K562 (cell line): ENCODE measurements around the gene SERPINE2. TPM values are rescaled to one million over a fixed set of nuclear protein-coding genes. Genes with fewer than 3 reads are reported as not detected.
A peak's percentile ranks its signal among the peaks of the same experiment; 100 is the strongest.

ENCODE experiments used
- ASH1L ChIP-seq: fragments of 450-650 bp; IDR thresholded peaks from 2 replicates; pipeline ENCODE4 v1.6.1; 2018; ENCODE audit warnings: borderline replicate concordance, mild to moderate bottlenecking, low read depth; ENCODE audit not compliant: partially characterized antibody
- CSDE1 ChIP-seq, 2 experiments: fragments of 450-650 bp; IDR thresholded peaks; 2 replicates each; pipeline ENCODE4 v1.6.1; 2016; ENCODE audit warnings: mild to moderate bottlenecking in 1 of 2
- GABPB2 ChIP-seq: fragments of 250-450 bp; sonication (Bioruptor Pico); conservative IDR thresholded peaks from 2 replicates; pipeline ENCODE4 v1.5.1; 2021; ENCODE audit warnings: mild to moderate bottlenecking
- NFE2L1 ChIP-seq: fragments of 450-650 bp; IDR thresholded peaks from 2 replicates; pipeline ENCODE4 v1.6.1; 2016; ENCODE audit warnings: missing genetic modification characterization, low read depth, mild to moderate bottlenecking, missing compliant biosample characterization, moderate library complexity, borderline replicate concordance
- NFYB ChIP-seq: IDR thresholded peaks from 2 replicates; pipeline ENCODE4 v1.6.1; 2011; ENCODE audit warnings: mild to moderate bottlenecking, moderate library complexity; ENCODE audit not compliant: insufficient read length; ENCODE audit errors: extremely low read depth
- PHF21A ChIP-seq: fragments of 450-650 bp; IDR thresholded peaks from 2 replicates; pipeline ENCODE4 v1.6.1; 2017; ENCODE audit warnings: low read depth, borderline replicate concordance
- SIN3A ChIP-seq, 2 experiments: fragments of 150-350 bp in 1 of 2; IDR thresholded peaks; 2 replicates each; pipeline ENCODE4 v1.6.1; 2011 to 2016; ENCODE audit warnings: borderline replicate concordance in 2 of 2, low read depth in 2 of 2, low read length in 2 of 2, mild to moderate bottlenecking in 2 of 2, moderate library complexity in 2 of 2; ENCODE audit not compliant: control insufficient read depth in 1 of 2
- SREBF1 ChIP-seq: fragments of 150-350 bp; IDR thresholded peaks from 2 replicates; pipeline ENCODE4 v1.6.1; 2014; ENCODE audit warnings: antibody characterized with exemption, low read depth, low read length, borderline replicate concordance
- U2AF1 ChIP-seq: fragments of 200-400 bp; formaldehyde crosslinking; optimal IDR thresholded peaks from 2 replicates; pipeline ENCODE3; 2017; ENCODE audit warnings: mild to moderate bottlenecking, low read depth, low read length, moderate library complexity
- ZNF217 ChIP-seq: sonication (generic); formaldehyde crosslinking; IDR thresholded peaks from 2 replicates; pipeline ENCODE4 v1.8.0; 2022; ENCODE audit warnings: mild to moderate bottlenecking, missing genetic modification reagents
- polyA plus RNA-seq, 8 experiments: library from polyadenylated mRNA; depleted of rRNA in 4 of 8; stranded (reverse) in 5 of 8; unstranded in 3 of 8; fragments of >200 nt; fragmentation: Nextera tagmentation in 2 of 8; fragmentation: Illumina TruSeq in 1 of 8; extraction: Ambion mirVana in 2 of 8; extraction: Trizol in 1 of 8; gene quantifications; 2 replicates each; pipeline versions ENCODE4 v1.2.1 to v1.2.3, GENCODE V29; 2011 to 2014; ENCODE audit warnings: inconsistent platforms in 1 of 8, missing spikeins in 1 of 8
- total RNA-seq, 7 experiments: library from RNA; depleted of rRNA in 6 of 7; stranded (reverse); fragments of >200 nt in 6 of 7; fragmentation: Illumina TruSeq in 2 of 7; extraction: Trizol in 2 of 7; gene quantifications; 2 replicates each; pipeline versions ENCODE4 v1.2.1 to v1.2.3, GENCODE V29; 2011 to 2021; ENCODE audit warnings: low replicate concordance in 1 of 7
- TF ChIP-seq, protein P1 (sequence below): fragments of 250-450 bp; sonication (Bioruptor Pico); IDR thresholded peaks from 2 replicates; pipeline ENCODE4 v1.8.0; 2022; ENCODE audit warnings: inconsistent platforms, mild to moderate bottlenecking, moderate library complexity, borderline replicate concordance
- TF ChIP-seq, protein P2 (sequence below), 2 experiments: fragments of 200-800 bp in 1 of 2; sonication (Bioruptor generic) in 1 of 2; sonication (generic) in 1 of 2; formaldehyde crosslinking in 1 of 2; IDR thresholded peaks in 1 of 2; conservative IDR thresholded peaks in 1 of 2; 2 replicates each; pipeline versions ENCODE4 v1.5.0 to v1.6.1; 2016 to 2020; ENCODE audit warnings: missing compliant biosample characterization in 1 of 2, missing genetic modification characterization in 1 of 2, missing genetic modification reagents in 1 of 2
- TF ChIP-seq, protein P3 (sequence below): fragments of 450-650 bp; IDR thresholded peaks from 2 replicates; pipeline ENCODE4 v1.7.0; 2016; ENCODE audit warnings: borderline replicate concordance
- TF ChIP-seq, protein P4 (sequence below): fragments of 250-450 bp; sonication (Bioruptor Pico); IDR thresholded peaks from 2 replicates; pipeline ENCODE4 v1.8.0; 2021; ENCODE audit warnings: mild to moderate bottlenecking, moderate library complexity
- TF ChIP-seq, protein P5 (sequence below): fragments of 450-650 bp; IDR thresholded peaks from 2 replicates; pipeline ENCODE4 v1.7.1; 2018; ENCODE audit warnings: mild to moderate bottlenecking, low read depth; ENCODE audit not compliant: partially characterized antibody

SERPINE2 gene
- total and polyA plus RNA-seq, 9 of the 15 experiments (the other 6 are each of a cell fraction or from before 2014, with no cell fraction given) = 0.03 to 0.16 (median 0.13) TPM; not detected in 6

DNA sequence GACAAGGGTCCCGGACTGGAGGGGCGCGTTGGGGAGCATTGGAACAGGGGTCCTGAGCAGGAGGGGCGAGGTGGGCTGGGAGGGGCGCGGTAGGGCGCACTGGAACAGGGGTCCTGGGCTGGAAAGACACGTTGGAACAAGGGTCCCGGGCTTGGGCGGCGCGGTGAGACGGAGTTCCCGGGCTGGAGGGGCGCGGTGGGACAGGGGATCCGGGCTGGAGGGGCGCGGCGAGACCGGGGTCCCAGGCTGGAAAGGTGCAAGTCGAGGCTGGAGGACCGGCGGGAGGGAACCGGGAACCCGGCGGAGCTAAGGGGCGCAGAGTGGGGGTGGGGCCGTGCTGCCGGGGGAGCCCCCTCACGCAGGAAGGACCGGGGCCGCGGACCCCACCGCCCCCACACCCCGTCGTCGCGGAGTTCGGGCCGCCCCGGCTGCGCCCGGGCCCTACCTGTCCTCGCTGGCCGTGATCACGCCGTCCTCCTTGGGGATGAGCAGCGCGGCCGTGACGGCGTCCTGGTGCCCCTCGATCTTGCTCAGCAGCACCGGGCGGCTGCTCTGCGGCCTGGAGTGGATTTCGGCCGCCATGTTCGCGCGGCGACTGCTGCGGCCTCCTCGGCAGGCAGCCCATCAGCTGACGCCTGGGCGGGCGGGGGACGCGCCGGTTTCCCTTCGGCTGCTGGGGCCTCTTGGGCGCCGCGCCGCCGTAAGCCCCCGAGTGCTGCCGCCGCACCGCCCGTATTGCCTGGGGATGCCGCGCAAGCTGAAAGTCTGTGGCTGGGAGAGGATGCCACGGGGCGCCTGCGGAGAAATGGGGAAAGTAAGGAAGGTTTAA, 94.2 kb downstream of the SERPINE2 start, which contains the start of gene WDFY1 (continued):
- TF ChIP-seq, protein P1, sequence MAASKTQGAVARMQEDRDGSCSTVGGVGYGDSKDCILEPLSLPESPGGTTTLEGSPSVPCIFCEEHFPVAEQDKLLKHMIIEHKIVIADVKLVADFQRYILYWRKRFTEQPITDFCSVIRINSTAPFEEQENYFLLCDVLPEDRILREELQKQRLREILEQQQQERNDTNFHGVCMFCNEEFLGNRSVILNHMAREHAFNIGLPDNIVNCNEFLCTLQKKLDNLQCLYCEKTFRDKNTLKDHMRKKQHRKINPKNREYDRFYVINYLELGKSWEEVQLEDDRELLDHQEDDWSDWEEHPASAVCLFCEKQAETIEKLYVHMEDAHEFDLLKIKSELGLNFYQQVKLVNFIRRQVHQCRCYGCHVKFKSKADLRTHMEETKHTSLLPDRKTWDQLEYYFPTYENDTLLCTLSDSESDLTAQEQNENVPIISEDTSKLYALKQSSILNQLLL (CRISPR knock-in tag) = no peak
- TF ChIP-seq SREBF1 = no peak
- TF ChIP-seq, protein P2, sequence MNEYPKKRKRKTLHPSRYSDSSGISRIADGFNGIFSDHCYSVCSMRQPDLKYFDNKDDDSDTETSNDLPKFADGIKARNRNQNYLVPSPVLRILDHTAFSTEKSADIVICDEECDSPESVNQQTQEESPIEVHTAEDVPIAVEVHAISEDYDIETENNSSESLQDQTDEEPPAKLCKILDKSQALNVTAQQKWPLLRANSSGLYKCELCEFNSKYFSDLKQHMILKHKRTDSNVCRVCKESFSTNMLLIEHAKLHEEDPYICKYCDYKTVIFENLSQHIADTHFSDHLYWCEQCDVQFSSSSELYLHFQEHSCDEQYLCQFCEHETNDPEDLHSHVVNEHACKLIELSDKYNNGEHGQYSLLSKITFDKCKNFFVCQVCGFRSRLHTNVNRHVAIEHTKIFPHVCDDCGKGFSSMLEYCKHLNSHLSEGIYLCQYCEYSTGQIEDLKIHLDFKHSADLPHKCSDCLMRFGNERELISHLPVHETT (CRISPR knock-in tag; conservative IDR thresholded peaks at IDR 0.05 in 1 of 2, IDR thresholded peaks at IDR 0.05 in 1 of 2) = no peak
- no peak for TF ChIP-seq ZNF217 (CRISPR knock-in tag)
- no peak for TF ChIP-seq GABPB2 (CRISPR knock-in tag)
- TF ChIP-seq, protein P3, sequence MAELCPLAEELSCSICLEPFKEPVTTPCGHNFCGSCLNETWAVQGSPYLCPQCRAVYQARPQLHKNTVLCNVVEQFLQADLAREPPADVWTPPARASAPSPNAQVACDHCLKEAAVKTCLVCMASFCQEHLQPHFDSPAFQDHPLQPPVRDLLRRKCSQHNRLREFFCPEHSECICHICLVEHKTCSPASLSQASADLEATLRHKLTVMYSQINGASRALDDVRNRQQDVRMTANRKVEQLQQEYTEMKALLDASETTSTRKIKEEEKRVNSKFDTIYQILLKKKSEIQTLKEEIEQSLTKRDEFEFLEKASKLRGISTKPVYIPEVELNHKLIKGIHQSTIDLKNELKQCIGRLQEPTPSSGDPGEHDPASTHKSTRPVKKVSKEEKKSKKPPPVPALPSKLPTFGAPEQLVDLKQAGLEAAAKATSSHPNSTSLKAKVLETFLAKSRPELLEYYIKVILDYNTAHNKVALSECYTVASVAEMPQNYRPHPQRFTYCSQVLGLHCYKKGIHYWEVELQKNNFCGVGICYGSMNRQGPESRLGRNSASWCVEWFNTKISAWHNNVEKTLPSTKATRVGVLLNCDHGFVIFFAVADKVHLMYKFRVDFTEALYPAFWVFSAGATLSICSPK = no peak
- TF ChIP-seq, protein P4, sequence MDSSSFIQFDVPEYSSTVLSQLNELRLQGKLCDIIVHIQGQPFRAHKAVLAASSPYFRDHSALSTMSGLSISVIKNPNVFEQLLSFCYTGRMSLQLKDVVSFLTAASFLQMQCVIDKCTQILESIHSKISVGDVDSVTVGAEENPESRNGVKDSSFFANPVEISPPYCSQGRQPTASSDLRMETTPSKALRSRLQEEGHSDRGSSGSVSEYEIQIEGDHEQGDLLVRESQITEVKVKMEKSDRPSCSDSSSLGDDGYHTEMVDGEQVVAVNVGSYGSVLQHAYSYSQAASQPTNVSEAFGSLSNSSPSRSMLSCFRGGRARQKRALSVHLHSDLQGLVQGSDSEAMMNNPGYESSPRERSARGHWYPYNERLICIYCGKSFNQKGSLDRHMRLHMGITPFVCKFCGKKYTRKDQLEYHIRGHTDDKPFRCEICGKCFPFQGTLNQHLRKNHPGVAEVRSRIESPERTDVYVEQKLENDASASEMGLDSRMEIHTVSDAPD = no peak
- TF ChIP-seq NFYB = no peak
- TF ChIP-seq, protein P5, sequence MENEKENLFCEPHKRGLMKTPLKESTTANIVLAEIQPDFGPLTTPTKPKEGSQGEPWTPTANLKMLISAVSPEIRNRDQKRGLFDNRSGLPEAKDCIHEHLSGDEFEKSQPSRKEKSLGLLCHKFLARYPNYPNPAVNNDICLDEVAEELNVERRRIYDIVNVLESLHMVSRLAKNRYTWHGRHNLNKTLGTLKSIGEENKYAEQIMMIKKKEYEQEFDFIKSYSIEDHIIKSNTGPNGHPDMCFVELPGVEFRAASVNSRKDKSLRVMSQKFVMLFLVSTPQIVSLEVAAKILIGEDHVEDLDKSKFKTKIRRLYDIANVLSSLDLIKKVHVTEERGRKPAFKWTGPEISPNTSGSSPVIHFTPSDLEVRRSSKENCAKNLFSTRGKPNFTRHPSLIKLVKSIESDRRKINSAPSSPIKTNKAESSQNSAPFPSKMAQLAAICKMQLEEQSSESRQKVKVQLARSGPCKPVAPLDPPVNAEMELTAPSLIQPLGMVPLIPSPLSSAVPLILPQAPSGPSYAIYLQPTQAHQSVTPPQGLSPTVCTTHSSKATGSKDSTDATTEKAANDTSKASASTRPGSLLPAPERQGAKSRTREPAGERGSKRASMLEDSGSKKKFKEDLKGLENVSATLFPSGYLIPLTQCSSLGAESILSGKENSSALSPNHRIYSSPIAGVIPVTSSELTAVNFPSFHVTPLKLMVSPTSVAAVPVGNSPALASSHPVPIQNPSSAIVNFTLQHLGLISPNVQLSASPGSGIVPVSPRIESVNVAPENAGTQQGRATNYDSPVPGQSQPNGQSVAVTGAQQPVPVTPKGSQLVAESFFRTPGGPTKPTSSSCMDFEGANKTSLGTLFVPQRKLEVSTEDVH = no peak
- no peak for TF ChIP-seq ASH1L
- peak; percentile 80 to 86; a peak in 2 of 4 replicates for TF ChIP-seq SIN3A (IDR thresholded peaks at IDR 0.05; ENCODE audit: borderline replicate concordance in 2 of 2, control insufficient read depth in 1 of 2, low read depth in 2 of 2, low read length in 2 of 2)
- TF ChIP-seq NFE2L1 = no peak
- no peak for TF ChIP-seq CSDE1 (IDR thresholded peaks at IDR 0.05)
- TF ChIP-seq PHF21A = no peak
- peak; percentile 50 for TF ChIP-seq U2AF1
